Measurements from ENCODE around the gene CDCA5. TPM values are rescaled to one million over a fixed set of nuclear protein-coding genes. Genes with fewer than 3 reads are reported as not detected.

The CDCA5 gene
- polyA plus RNA-seq, 1 experiment = 11.9 TPM

GRCh38 chr11:65058012-65058411, 25.8 kb downstream of the CDCA5 start:
- Histone ChIP-seq H3K4me3 (ENCODE audit: low read depth, low read length) (no peak overlapping the region), H3K27me3 (ENCODE audit: control insufficient read depth, insufficient read depth, low read length) (peaks cover 3% of the 10 kb centered on the region; the same call in 1 of the 2 replicates), H3K36me3 (ENCODE audit: control insufficient read depth, insufficient read depth, low read length) (no peaks in the 10 kb centered on the region)
- DNase-seq (ENCODE audit: low read depth) = no peak
- ChIA-PET POLR2A (no interaction called here), CTCF (interaction anchor here (0.7 kb wide), 1 partner anchor 135 kb away, joined by 3 read pairs; no protein-coding TSS in a partner anchor)
- TF ChIP-seq CTCF (IDR thresholded peaks at IDR 0.05; ENCODE audit: insufficient read depth, low read depth, low read length) = no peak

- Histone ChIP-seq H3K4me3 (ENCODE audit: low read depth, low read length) (no peak overlapping the region), H3K36me3 (ENCODE audit: control insufficient read depth, insufficient read depth, low read length) (no peaks in the 10 kb centered on the region), H3K27me3 (ENCODE audit: control insufficient read depth, insufficient read depth, low read length) (peaks cover 3% of the 10 kb centered on the region; the same call in 1 of the 2 replicates)
- ChIA-PET POLR2A (no interaction called here), CTCF (interaction anchor here (0.7 kb wide), 1 partner anchor 134 kb away, joined by 3 read pairs; no protein-coding TSS in a partner anchor)
- DNase-seq (ENCODE audit: low read depth) = no peak
- no peak for TF ChIP-seq CTCF (IDR thresholded peaks at IDR 0.05; ENCODE audit: insufficient read depth, low read depth, low read length)
Measured at GRCh38 chr11:65057526-65057925, 26.3 kb downstream of the CDCA5 start.

- CTCF ChIA-PET = no interaction called here
- Histone ChIP-seq H3K27me3 (ENCODE audit: control insufficient read depth, insufficient read depth, low read length) (peaks cover 3% of the 10 kb centered on the region; the same call in 1 of the 2 replicates), H3K36me3 (ENCODE audit: control insufficient read depth, insufficient read depth, low read length) (no peaks in the 10 kb centered on the region), H3K4me3 (ENCODE audit: low read depth, low read length) (no peak overlapping the region)
- POLR2A ChIA-PET = no interaction called here
- DNase-seq (ENCODE audit: low read depth) = no peak
- no peak for TF ChIP-seq CTCF (IDR thresholded peaks at IDR 0.05; ENCODE audit: insufficient read depth, low read depth, low read length)
Measured at GRCh38 chr11:65056999-65057398, 26.8 kb downstream of the CDCA5 start.

GRCh38 chr11:65055538-65055937, 28.3 kb downstream of the CDCA5 start:
- DNase-seq (ENCODE audit: low read depth) = no peak
- Histone ChIP-seq H3K36me3 (ENCODE audit: control insufficient read depth, insufficient read depth, low read length) (no peaks in the 10 kb centered on the region), H3K27me3 (ENCODE audit: control insufficient read depth, insufficient read depth, low read length) (peaks cover 3% of the 10 kb centered on the region; the same call in 1 of the 2 replicates), H3K4me3 (ENCODE audit: low read depth, low read length) (no peak overlapping the region)
- POLR2A ChIA-PET = no interaction called here
- CTCF ChIA-PET = no interaction called here
- no peak for TF ChIP-seq CTCF (IDR thresholded peaks at IDR 0.05; ENCODE audit: insufficient read depth, low read depth, low read length)

GRCh38 chr11:65053827-65054508, 29.9 kb downstream of the CDCA5 start:
- no peak overlapping the region for H3K4me3 ChIP-seq (ENCODE audit: low read depth, low read length)
- POLR2A ChIA-PET = no interaction called here
- no peak for DNase-seq (ENCODE audit: low read depth)
- H3K36me3 ChIP-seq (ENCODE audit: control insufficient read depth, insufficient read depth, low read length) = no peaks in the 10 kb centered on the region
- TF ChIP-seq CTCF (IDR thresholded peaks at IDR 0.05; ENCODE audit: insufficient read depth, low read depth, low read length) = no peak
- H3K27me3 ChIP-seq (ENCODE audit: control insufficient read depth, insufficient read depth, low read length) = peaks cover 3% of the 10 kb centered on the region; the same call in 1 of the 2 replicates
- CTCF ChIA-PET = no interaction called here
